ENCODE measurements around the gene RGS7.
"Not testable (repeated sequence)": the region's sequence is repeated elsewhere in the genome, so short reads cannot be mapped to it uniquely, and the experiment has no call there.

RGS7 gene

GRCh38 chr1:241270016-241270415, 87.0 kb downstream of the RGS7 start:
- no peak for DNase-seq

GRCh38 chr1:241269116-241269515, 87.9 kb downstream of the RGS7 start:
- DNase-seq, result no peak

GRCh38 chr1:241266121-241266520, 90.9 kb downstream of the RGS7 start:
- DNase-seq, result no peak

DNA sequence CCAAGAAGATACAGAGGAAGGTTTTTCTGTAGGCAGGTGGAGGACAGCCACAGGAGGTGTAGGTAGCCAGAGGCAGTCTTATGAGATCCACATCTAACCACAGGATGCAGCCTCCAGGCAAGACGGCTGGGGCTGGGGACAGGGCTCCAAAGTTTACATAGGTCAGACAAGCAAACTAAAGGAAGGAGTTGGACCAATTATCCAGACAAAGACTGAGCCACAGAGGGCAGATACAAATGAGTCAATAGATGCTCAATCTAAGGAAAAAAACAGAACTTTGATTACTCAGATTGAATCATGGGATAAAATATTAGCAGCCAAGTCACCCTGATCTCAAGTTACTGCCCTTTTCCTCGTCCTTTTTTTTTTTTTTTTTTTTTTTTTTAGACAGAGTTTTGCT, 91.6 kb downstream of the RGS7 start:
- DNase-seq, result no peak

GRCh38 chr1:241263346-241263745, 93.7 kb downstream of the RGS7 start:
- no peak for DNase-seq

- DNase-seq, result no peak
Observed at GRCh38 chr1:241253471-241253870, 103.5 kb downstream of the RGS7 start.

- DNase-seq, result no peak
Observed at GRCh38 chr1:241250465-241250864, 106.5 kb downstream of the RGS7 start.

DNA sequence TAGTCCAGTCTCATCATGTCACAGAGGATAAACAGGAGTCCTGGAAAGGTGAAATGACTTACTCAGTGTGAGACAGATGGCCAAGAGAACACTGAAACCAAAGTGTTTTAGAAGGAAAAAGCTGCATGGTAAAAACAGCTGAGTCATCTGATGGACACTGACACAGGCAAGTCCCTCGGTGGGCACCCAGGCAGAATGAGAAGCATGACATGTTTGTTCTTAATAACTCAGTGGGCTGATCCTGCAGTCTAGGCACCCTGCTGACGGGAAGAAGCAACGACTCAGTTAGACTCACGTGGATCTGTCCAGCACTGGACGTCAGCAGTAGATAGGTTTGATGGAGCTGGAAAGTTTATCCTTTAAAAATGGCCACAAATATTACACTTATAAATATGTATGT, 116.9 kb downstream of the RGS7 start:
- no peak for DNase-seq

DNA sequence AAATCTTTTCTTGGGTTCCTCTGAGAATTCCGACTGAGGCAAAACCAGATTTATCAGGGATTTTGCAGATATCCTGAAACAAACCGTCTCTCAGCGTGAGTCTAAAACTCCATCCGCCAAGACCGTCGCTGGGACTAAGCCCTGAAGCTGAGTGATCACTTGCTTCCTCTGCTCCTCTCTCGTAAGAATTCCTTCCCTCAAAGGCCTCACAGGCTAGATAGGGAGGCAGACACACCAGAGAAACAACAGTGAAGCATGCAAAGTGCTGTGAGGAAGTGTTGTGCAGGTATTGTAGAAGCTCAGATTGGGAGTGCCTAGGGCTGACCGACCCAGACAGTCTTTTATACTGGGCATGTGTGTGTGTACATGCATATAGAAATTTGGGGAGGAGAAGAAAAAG, 119.1 kb downstream of the RGS7 start:
- DNase-seq, result no peak

- DNase-seq, result no peak
Observed at GRCh38 chr1:241235256-241235897, 121.6 kb downstream of the RGS7 start.

DNA sequence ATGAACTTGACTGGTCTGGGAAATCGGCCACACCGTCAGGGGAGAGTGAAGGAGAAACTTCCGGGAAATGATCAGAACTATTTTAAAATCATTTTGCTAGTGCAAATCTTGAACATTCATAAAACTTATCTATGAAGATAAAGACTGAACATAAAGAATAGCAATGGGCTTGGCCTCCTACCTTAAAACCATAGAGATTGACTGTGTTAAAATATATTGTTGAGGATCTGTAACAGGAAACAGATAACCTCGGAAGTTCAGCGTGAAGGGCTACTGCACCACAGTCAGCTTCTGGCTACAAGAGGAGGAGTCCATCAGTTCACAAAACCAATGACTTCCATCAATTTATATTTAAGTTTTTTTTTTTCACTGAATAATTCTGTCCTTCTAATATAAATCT, 127.3 kb downstream of the RGS7 start:
- DNase-seq, result no peak

DNA sequence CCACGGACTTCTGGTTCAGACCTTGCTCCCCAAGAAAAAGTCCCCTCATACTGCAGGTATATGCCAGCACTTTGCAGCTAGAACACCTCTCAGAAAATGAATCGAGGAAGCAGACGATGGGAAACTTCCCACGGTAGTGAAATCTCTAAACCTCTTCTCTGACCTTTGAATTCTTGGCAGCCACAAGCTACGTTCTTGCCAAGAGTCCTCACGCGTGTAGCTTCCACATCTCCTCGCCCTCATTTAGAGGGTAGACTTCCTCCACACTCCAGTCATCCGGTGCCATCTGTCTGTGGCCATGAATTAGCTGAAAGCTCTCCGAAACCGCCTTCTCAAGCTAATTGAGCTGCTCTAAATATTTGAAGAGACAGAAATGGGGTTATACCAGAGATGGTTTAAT, 127.8 kb downstream of the RGS7 start:
- DNase-seq, result no peak

- DNase-seq, result no peak
Observed at GRCh38 chr1:241228339-241228738, 128.7 kb downstream of the RGS7 start.

GRCh38 chr1:241225741-241226140, 131.3 kb downstream of the RGS7 start:
- no peak for DNase-seq

- not testable (repeated sequence) for DNase-seq
Observed at GRCh38 chr1:241224189-241224588, 132.8 kb downstream of the RGS7 start.

DNA sequence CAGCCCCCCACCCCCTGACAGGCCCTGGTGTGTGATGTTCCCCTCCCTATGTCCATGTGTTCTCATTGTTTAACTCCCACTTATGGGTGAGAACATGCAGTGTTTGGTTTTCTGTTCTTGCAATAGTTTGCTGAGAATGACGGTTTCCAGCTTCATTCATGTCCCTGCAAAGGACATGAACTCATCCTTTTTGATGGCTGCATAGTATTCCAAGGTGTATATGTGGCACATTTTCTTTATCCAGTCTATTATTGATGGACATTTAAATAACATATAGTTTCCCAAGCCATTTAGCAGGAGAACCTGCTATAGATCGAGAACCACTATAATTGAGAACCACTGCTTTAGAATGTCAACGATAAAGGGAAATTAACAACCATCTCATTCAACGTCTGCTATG, 134.2 kb downstream of the RGS7 start:
- DNase-seq, result not testable (repeated sequence)

DNA sequence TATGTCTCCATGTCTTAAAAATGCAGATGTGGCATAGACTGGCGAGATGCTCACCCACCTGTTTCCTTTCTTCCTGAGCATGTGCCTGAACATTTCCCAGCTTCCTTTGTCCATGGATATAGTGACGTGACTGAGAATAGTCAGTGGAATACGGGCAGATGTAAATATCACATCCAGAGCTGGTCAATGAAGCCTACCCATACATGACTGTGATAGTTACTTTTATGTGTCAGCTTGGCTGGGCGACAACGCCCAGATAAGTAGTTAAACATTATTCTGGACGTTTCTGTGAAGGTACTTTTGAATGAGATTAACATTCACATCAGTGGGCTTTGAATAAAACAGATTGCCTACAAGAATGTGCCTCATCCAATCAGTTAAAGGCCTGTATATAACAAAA, 135.7 kb downstream of the RGS7 start:
- no peak for DNase-seq

DNA sequence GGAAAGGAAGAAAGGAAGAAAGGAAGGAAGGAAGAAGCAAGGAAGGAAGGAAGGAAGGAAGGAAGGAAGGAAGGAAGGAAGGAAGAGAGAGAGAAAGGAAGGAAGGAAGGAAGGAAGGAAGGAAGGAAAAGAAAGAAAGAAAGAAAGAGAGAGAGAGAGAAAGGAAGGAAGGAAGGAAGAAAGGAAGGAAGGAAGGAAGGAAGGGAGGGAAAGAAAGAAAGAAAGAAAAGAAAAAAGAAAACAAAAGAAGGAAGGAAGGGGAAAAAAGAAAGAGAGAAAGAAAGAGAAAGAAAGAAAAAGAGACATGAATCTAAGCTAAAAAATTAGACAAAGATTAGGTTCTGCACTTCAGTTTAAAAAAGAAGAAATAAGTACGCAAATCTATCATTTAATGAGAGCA, 136.1 kb downstream of the RGS7 start:
- not testable (repeated sequence) for DNase-seq

DNA sequence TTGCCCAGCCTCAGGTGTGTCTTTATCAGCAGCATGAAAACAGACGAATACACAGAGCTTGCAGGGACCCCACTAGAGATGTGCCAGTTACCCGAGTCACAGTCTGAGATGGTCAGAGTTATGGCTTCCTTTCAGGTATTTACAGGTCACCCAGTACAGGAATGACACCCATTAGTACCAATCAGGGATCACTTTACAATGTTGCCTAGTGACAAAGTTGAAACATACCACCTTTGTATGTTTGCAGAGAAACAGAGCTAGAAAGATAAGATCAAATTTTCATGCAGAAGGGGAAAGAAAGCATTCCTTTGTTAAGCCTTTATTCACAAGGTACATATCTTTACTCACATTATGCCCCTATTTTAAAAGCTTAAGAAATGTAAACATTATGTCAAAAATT, 137.6 kb downstream of the RGS7 start:
- no peak for DNase-seq

GRCh38 chr1:241217516-241217915, 139.5 kb downstream of the RGS7 start:
- DNase-seq, result no peak

GRCh38 chr1:241215683-241216082, 141.3 kb downstream of the RGS7 start:
- DNase-seq, result no peak

GRCh38 chr1:241215203-241215602, 141.8 kb downstream of the RGS7 start:
- DNase-seq, result no peak

GRCh38 chr1:241213139-241213538, 143.9 kb downstream of the RGS7 start:
- no peak for DNase-seq

DNA sequence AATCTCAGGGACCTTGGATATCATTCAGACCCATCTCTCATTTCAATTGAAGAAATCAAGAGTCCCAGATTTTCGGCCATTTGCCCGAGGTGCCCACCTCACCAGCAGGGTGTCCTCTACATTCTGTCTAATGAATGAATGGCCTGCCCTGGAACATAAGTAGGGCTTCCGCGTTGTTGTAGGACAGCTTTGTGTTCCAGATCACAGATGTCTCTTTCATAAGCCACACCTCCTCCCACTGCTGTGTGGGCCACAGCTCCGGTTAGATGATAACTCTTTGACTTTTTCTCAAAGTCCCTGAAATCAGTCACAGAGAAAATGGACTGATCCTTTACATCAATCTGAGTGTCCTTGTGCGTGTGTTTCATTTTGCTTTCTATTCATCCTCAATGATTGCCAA, 144.4 kb downstream of the RGS7 start:
- DNase-seq, result no peak

- no peak for DNase-seq
Observed at GRCh38 chr1:241208910-241209379, 148.1 kb downstream of the RGS7 start.

GRCh38 chr1:241203817-241204216, 153.2 kb downstream of the RGS7 start:
- DNase-seq, result no peak
